ENCODE measurements around the gene PGAP2. TPM values are rescaled to one million over a fixed set of nuclear protein-coding genes. Genes with fewer than 3 reads are reported as not detected.
"Not testable (repeated sequence)": the region's sequence is repeated elsewhere in the genome, so short reads cannot be mapped to it uniquely, and the experiment has no call there.

The PGAP2 gene
- 21.3 and 21.8 TPM in 2 replicates for total RNA-seq

GRCh38 chr11:3807909-3808860 is at the start of gene PGAP2:
Gene PGAP2, plus strand, starts transcription at chr11:3808560. Its CDS starts 2,700 bp downstream, at chr11:3811260.
- intact Hi-C loops (cut with micrococcal nuclease) = loop anchor here (1.0 to 5.0 kb wide), 3 partner anchors 11 to 101 kb away; partner anchors contain the start of gene NUP98

- intact Hi-C loops (cut with micrococcal nuclease) = no loop called here
Observed at GRCh38 chr11:3764266-3764665, 44.1 kb upstream of the PGAP2 start.

- intact Hi-C loops (cut with micrococcal nuclease) = not testable (repeated sequence)
Observed at GRCh38 chr11:3766836-3767235, 41.5 kb upstream of the PGAP2 start.

- intact Hi-C loops (cut with micrococcal nuclease) = no loop called here
Observed at GRCh38 chr11:3767536-3767935, 40.8 kb upstream of the PGAP2 start.

DNA sequence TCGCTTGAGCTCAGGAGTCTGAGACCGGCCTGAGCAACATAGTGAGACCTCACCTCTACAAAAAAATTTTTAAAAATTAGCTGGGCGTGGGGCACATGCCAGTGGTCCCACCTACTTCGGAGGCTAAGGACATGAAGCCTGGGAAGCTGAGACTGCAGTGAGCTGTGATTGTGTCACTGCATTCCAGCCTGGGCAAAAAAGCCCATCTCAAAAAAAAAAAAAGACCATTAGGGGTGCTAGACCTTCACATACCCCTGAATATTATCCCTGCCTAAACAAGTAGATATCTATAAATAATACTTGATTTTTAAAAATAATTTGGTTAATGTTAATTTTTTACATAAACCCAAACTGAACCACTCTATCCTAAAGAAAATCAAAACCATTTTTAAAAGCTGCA is 35.2 kb upstream of the PGAP2 start:
- intact Hi-C loops (cut with micrococcal nuclease) = no loop called here

GRCh38 chr11:3775736-3776406 is 32.5 kb upstream of the PGAP2 start:
- intact Hi-C loops (cut with micrococcal nuclease) = no loop called here

- intact Hi-C loops (cut with micrococcal nuclease) = no loop called here
Observed at GRCh38 chr11:3781423-3781822, 26.9 kb upstream of the PGAP2 start.

DNA sequence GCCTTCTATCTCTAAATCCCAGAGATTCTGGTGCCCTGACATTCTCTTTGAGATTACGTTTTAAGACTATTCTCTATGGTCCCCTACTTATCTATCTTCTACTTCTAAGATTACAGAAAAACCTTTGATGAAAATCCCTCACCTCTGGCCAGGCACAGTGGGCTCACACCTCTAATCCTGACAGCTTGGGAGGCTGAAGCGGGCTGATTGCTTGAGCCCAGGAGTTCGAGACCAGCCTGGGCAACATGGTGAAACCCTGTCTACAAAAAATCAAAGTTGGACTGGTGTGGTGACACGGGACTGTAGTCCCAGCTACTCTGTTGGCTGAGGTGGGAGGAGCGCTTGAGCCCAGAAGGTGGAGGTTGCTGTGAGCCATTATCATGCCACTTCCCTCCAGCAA is 25.4 kb upstream of the PGAP2 start:
- intact Hi-C loops (cut with micrococcal nuclease) = no loop called here

DNA sequence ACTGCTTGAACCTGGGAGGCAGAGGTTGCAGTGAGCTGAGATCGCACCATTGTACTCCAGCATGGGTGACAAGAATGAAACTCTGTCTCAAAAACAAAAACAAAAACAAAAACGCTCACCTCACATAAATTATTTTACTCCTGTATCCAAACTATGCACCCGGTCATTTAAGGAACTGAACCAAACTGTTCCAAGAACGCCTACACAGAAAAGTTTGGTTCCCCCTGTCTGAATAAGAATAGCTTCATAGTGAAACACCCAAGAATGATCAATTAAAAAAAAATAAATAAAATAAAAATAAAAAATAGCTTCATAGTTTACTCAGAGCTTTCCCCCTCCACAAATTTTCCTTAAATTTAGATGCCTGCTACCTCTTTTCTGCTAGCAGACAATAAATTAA is 24.7 kb upstream of the PGAP2 start:
- intact Hi-C loops (cut with micrococcal nuclease) = no loop called here

DNA sequence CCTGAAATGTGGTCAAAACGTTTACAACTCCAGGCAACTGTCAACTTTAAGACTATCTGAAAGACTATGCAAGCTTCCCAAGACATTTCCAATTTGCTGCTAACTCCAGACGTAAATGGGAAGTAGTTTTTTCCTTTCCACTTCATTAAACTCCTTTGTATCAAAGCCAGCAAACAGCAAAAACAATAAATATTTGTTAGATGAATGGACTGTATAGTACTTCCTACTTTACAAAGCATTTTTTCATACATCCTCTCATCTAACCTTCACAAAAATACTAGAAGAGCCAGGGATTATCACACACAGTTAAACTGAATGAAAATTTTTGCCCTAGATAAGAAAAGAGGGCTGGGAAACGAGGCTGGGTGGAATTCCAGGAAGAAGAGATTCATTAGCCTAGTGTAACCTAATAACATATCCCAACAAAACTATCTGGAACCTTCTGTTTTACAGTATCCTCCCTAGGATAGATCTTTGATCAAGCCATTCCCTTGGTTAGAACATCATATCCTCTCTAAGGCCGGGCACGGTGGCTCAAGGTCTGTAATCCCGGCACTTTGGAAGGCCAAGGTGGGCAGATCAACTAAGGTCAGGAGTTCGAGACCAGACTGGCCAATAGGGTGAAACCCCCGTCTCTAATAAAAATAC is 21.5 kb upstream of the PGAP2 start:
- intact Hi-C loops (cut with micrococcal nuclease) = no loop called here

DNA sequence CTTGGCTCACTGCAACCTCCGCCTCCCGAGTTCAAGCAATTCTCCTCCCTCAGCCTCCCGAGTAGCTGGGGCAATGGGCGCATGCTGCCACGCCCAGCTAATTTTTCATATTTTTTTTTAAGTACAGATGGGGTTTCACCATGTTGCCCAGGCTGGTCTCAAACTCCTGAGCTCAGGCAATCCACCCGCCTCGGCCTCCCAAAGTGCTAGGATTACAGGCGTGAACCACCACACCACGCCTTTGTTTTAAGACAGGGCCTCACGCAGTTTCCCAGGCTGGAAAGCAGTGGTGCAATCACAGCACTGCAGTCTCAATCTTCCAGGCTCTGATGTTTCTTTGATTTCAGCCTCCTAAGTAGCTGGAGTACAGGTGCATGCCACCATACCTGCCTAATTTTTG is 14.0 kb upstream of the PGAP2 start:
- intact Hi-C loops (cut with micrococcal nuclease) = not testable (repeated sequence)

GRCh38 chr11:3795131-3796001 is 13.0 kb upstream of the PGAP2 start:
- intact Hi-C loops (cut with micrococcal nuclease) = loop anchor here (5.0 kb wide), 1 partner anchor 152 kb away; no protein-coding TSS in a partner anchor

DNA sequence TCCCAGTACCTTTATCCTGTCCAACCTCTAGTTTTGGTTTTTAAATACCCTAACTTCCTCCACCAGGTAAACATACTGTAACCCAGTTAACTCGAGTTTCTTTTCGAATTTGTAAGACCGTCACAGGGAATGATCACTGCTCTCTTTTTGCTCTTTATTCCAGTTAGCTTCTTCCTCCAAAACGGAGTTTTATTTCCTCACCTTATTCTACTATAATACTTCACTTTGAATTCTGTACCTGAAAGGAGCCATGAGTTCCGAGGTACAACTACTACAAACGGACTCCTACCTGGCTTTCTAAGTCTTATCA is 12.4 kb upstream of the PGAP2 start:
- intact Hi-C loops (cut with micrococcal nuclease) = loop anchor here (5.0 kb wide), 1 partner anchor 151 kb away; no protein-coding TSS in a partner anchor

DNA sequence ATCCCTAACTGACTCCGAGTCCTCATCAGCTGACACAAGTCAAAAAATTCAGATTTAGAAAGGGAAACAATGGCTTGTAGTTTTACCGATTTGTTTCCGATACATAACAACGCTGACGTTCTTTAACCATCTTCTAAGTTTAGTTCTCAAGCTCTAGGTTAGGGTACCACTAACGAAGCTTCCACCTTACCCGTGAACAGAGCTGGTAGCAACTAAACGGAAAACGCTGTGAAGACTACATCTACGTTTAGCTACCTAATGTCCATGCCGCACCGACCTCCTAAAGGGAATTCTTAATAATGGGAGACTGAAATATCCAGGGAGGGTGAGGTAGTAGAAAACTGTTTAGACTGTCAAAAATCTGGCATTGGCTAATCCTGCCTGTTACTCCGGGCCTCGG is 12.0 kb upstream of the PGAP2 start:
- intact Hi-C loops (cut with micrococcal nuclease) = loop anchor here (5.0 kb wide), 1 partner anchor 151 kb away; no protein-coding TSS in a partner anchor

DNA sequence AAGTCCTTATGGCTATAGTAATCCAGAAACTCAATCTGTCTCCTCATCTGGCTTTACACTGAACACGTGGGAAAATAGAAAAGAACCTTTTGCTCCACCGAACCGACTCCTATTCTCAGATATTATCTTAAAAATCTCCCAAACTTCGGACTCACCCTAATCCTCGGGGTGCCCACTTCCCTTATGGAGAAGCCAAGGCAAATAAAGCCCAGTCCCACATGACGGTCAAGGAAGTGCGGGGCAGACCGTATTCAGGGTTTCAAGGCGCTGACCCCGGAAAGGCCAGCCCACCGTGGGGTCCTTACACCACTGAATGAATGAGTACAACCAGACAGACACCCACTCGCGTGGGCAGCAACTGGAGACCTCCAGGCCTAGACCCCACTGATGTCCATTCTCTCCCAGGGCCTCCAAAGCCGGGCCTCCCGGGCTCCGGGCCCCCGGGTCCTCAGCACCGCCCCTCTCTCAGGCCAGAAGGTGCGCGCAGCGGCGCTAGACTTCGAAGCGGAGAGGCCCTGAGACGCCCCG is 11.5 kb upstream of the PGAP2 start:
- intact Hi-C loops (cut with micrococcal nuclease) = loop anchor here (1.0 to 5.0 kb wide), 5 partner anchors 11 to 297 kb away; partner anchors contain the start of genes PGAP2 and RRM1

DNA sequence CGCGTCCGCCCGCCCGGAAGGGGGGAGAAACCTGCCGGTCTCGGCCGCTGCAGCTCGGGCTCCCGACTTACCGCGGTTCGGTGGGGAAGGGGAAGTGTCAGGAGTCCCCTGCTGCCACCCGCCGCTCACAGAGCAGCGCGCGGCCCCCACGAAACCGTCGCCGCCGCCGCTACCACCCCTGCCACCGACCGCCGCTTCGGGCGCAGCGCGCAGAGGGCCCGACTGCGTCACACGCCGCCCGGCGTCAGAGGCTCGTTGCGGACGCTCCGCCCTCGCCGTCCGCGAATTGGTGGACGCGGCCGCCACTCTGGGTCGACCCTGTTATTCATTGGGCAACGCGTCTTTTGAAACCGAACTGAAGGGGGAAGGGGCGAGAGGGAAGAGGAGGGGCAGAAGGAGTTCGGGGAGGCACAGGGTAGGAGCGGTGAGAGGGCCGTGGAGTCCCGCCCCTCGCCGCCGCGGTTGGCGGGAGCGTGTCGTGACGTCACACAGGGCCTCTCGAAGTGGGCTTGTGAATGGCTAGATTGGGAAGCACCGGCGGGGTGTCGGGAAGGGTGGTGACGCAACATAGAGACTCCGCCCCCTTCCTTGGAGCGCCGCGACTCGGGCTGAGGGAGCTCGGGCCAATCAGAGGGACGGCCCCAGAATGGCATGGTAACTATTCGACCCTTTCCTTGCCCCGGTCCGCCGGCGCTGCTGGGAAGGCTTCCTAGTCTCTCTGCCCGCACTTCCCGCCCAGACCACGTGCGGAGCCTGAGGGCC is 10.8 kb upstream of the PGAP2 start, which contains the start of gene NUP98:
TSS of gene NUP98 (minus strand) at position 226 of the 762 bp plus-strand sequence. CDS start 15,437 bp downstream, outside the sequence.
- intact Hi-C loops (cut with micrococcal nuclease) = loop anchor here (1.0 to 5.0 kb wide), 5 partner anchors 11 to 297 kb away; partner anchors contain the start of genes PGAP2 and RRM1

- intact Hi-C loops (cut with micrococcal nuclease) = loop anchor here (5.0 kb wide), 1 partner anchor 148 kb away; no protein-coding TSS in a partner anchor
Observed at GRCh38 chr11:3799143-3799542, 9.2 kb upstream of the PGAP2 start.

GRCh38 chr11:3799873-3800272 is 8.5 kb upstream of the PGAP2 start:
- intact Hi-C loops (cut with micrococcal nuclease) = loop anchor here (5.0 kb wide), 1 partner anchor 147 kb away; no protein-coding TSS in a partner anchor

Data from T-helper 2 cell treated with Interferon-gamma antibody and Interleukin-4, amounts not matched to agents 100 ng/mL and 5 ng/mL, for 36 hours (primary cell).